ENCODE measurements around the gene MAP3K3. TPM values are rescaled to one million over a fixed set of nuclear protein-coding genes. Genes with fewer than 3 reads are reported as not detected.
"Not testable (repeated sequence)": the region's sequence is repeated elsewhere in the genome, so short reads cannot be mapped to it uniquely, and the experiment has no call there.

Gene MAP3K3
- total RNA-seq, 2 donors from 2014 or later: 44.0 to 72.0 TPM

DNA sequence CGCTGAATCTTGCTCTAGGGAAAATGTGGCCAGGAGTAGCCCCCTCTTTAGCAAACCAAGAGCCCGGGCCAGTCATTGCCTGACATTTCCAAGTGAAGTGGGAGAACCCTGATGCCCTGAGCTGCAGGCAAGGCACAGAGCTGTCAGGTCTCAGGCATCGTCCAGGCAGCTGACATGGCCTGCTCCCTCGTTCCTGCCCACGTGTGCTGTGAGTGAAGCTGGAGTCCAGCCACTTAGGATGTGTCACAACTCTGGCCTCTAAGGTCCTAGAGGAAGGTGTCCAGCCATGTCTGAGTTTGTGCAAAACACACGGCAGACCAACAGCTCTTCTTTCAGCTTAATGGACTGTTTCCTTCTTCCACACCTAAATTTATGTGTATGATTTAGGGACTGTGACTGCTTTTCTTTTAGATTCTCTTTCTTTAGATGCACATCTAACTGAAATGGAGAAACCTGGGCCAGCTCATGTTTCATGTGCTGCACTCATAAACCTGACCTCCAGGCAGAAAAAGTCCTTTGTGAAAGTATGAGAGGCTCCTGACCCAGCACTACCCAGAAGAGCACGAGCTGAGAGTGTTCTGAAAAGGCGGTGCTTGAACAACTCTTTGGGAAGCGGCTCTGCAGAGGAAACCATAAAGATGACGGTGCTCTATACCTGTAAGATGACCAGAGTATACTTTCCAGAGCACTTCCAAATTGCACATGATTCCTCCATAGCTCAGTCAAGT is 92.5 kb downstream of the MAP3K3 start:
- Histone ChIP-seq H3K9me3 (no peaks in the 10 kb centered on the region), H3K27ac (no peak overlapping the region), H3K4me3 (no peak overlapping the region), H3K36me3 (no peaks in the 10 kb centered on the region), H3K4me1 (replicated peaks) (no peaks in the 10 kb centered on the region), H3K27me3 (replicated peaks; ENCODE audit: insufficient read depth) (no peaks in the 10 kb centered on the region)
- no peak for TF ChIP-seq POLR2AphosphoS5 (IDR thresholded peaks at IDR 0.05)
- no peak for TF ChIP-seq CTCF (IDR thresholded peaks at IDR 0.05)
- no peak for TF ChIP-seq POLR2A (IDR thresholded peaks at IDR 0.05)
- DNase-seq (ENCODE audit: low spot score): no peak
- 57% methylated on average over 10 of the region's 10 CpGs for WGBS
- intact Hi-C loops (cut with DNase I): loop anchor here (5.0 kb wide), 1 partner anchor 37 kb away; no protein-coding TSS in a partner anchor

DNA sequence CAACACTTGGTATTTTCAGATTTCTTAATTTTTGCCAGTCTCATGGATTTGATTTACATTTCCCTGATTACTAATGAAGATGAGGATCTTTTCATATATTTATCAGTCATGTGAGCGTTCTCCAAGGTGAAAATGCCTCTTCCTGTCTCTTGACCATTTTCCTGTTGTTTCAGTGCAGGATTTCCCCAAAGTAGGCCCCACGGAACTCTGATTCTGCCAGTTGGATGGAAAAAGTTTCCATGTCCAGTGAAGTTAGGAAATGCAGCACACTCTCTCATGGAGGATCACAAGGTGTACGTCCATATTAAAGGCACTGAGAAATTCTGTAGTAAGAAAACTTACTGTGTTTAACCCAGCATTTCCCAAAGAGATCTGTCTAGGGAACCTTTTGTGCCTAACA is 94.2 kb downstream of the MAP3K3 start:
- WGBS: 89% methylated on average over 3 of the region's 3 CpGs

GRCh38 chr17:63718988-63719387 is 96.8 kb downstream of the MAP3K3 start:
- no peak for TF ChIP-seq CTCF (IDR thresholded peaks at IDR 0.05)
- TF ChIP-seq POLR2A (IDR thresholded peaks at IDR 0.05): no peak
- WGBS: 83% methylated on average over 5 of the region's 5 CpGs
- no peaks in the 10 kb centered on the region for H3K9me3 ChIP-seq
- H3K4me1 ChIP-seq (replicated peaks): no peaks in the 10 kb centered on the region
- DNase-seq (ENCODE audit: low spot score): no peak
- H3K27ac ChIP-seq: no peak overlapping the region
- no peak overlapping the region for H3K4me3 ChIP-seq
- intact Hi-C loops (cut with DNase I): no loop called here
- no peaks in the 10 kb centered on the region for H3K36me3 ChIP-seq
- H3K27me3 ChIP-seq (replicated peaks; ENCODE audit: insufficient read depth): no peaks in the 10 kb centered on the region

More for the DNA sequence above, 94.2 kb downstream of the MAP3K3 start:
- TF ChIP-seq POLR2AphosphoS5 (IDR thresholded peaks at IDR 0.05) (no peak), POLR2A (IDR thresholded peaks at IDR 0.05) (no peak), CTCF (IDR thresholded peaks at IDR 0.05) (no peak)
- Histone ChIP-seq H3K36me3 (no peaks in the 10 kb centered on the region), H3K9me3 (no peaks in the 10 kb centered on the region), H3K27ac (no peak overlapping the region), H3K27me3 (replicated peaks; ENCODE audit: insufficient read depth) (no peaks in the 10 kb centered on the region), H3K4me1 (replicated peaks) (no peaks in the 10 kb centered on the region), H3K4me3 (no peak overlapping the region)
- intact Hi-C loops (cut with DNase I): no loop called here
- no peak for DNase-seq (ENCODE audit: low spot score)

DNA sequence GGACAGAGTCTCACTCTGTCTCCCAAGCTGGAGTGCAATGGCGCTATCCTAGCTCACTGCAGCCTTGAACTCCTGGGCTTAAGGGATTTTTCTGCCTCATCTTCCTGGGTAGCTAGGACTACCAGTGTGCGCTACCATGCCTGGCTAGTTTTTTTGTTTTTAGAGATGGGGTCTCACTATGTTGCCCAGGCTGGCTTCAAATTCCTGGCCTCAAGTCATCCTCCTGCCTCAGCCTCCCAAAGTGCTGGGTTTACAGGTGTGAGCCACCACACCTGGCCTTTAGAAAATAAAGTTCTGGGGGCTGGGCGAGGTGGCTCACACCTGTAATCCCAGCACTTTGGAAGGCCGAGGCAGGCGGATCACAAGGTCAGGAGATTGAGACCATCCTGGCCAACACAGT is 98.0 kb downstream of the MAP3K3 start:
- H3K36me3 ChIP-seq; H3K27ac ChIP-seq; H3K4me1 ChIP-seq (replicated peaks); H3K27me3 ChIP-seq (replicated peaks; ENCODE audit: insufficient read depth); DNase-seq (ENCODE audit: low spot score); H3K9me3 ChIP-seq; H3K4me3 ChIP-seq; intact Hi-C loops (cut with DNase I): not testable (repeated sequence)
- WGBS: 96% methylated on average over 5 of the region's 5 CpGs

GRCh38 chr17:63722403-63722802 is 100.2 kb downstream of the MAP3K3 start:
- no peaks in the 10 kb centered on the region for H3K4me1 ChIP-seq (replicated peaks)
- no peak for DNase-seq (ENCODE audit: low spot score)
- H3K27ac ChIP-seq: no peak overlapping the region
- intact Hi-C loops (cut with DNase I): no loop called here
- TF ChIP-seq POLR2AphosphoS5 (IDR thresholded peaks at IDR 0.05) (no peak), CTCF (IDR thresholded peaks at IDR 0.05) (no peak), POLR2A (IDR thresholded peaks at IDR 0.05) (no peak)
- no peaks in the 10 kb centered on the region for H3K9me3 ChIP-seq
- no peaks in the 10 kb centered on the region for H3K36me3 ChIP-seq
- no peaks in the 10 kb centered on the region for H3K27me3 ChIP-seq (replicated peaks; ENCODE audit: insufficient read depth)
- no peak overlapping the region for H3K4me3 ChIP-seq
- 68% methylated on average over 2 of the region's 2 CpGs for WGBS
